SH-SY5Y (cell line): ENCODE measurements around the gene DNAJB12.

Source experiments
- GATA2 ChIP-seq: IDR thresholded peaks from 2 replicates; pipeline ENCODE4 v1.6.1; 2011; ENCODE audit warnings: mild to moderate bottlenecking, low read depth, low read length
- GATA3 ChIP-seq: IDR thresholded peaks from 2 replicates; pipeline ENCODE4 v1.6.1; 2011; ENCODE audit warnings: low read depth, mild to moderate bottlenecking, low read length, moderate library complexity

DNA sequence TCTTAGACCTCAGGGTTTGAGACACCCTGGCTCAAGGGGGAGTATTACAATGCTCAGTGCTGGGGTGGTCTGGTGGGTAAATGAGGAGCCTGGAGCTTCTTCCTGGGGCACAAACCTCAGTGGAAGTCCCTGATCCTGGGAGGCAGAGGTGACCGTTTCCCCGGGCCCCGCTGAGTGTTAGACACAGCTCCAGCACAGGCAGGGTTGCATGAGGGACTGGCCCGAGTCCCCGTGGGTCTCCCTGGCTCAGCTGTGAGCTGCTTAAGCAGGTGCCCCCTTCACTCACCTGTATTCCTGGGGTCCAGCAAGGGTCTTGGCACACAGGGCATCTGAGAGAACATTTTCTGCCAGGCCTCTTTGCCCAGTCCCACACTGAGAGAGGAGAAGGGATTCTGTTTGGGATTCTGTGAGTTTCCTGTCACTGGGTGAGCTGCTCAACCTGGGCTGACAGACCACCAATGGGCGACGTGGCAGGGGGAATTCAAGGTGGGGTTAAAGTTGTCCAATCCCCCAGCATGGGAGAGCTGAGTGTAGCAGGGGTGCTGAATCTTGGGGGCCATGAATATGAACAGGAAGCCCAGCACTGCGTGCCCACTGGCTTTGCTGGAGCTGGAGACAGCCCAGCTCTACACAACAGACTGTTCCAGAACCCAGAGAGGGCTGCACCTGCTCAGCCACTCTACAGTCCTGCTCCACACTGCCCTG is 51.1 kb downstream of the DNAJB12 start:
- no peak for TF ChIP-seq GATA2
- TF ChIP-seq GATA3: no peak
